Retina (tissue), 1 donor: ENCODE measurements around the gene GAB2.
A peak's percentile ranks its signal among the peaks of the same experiment; 100 is the strongest.

Source experiments
- DNase-seq: peaks from one replicate; pipeline ENCODE4 v3.0.0-alpha.2; 2016

Gene GAB2

GRCh38 chr11:78399136-78399535 is 18.5 kb downstream of the GAB2 start:
- no peak for DNase-seq

GRCh38 chr11:78398715-78399114 is 18.9 kb downstream of the GAB2 start:
- DNase-seq, result no peak

- no peak for DNase-seq
These were observed 20.2 kb downstream of the GAB2 start for GRCh38 chr11:78397398-78397797.

GRCh38 chr11:78395597-78395996 is 22.0 kb downstream of the GAB2 start:
- DNase-seq, result no peak

- DNase-seq, result no peak
These were observed 24.8 kb downstream of the GAB2 start for GRCh38 chr11:78392854-78393253.

- no peak for DNase-seq
These were observed 26.2 kb downstream of the GAB2 start for GRCh38 chr11:78391424-78391823.

GRCh38 chr11:78390809-78391208 is 26.8 kb downstream of the GAB2 start:
- DNase-seq, result no peak

- no peak for DNase-seq
These were observed 31.2 kb downstream of the GAB2 start for GRCh38 chr11:78386215-78386941.

GRCh38 chr11:78385205-78385604 is 32.4 kb downstream of the GAB2 start:
- DNase-seq, result no peak

GRCh38 chr11:78384231-78384630 is 33.4 kb downstream of the GAB2 start:
- DNase-seq, result no peak

- no peak for DNase-seq
These were observed 35.8 kb downstream of the GAB2 start for GRCh38 chr11:78381865-78382264.

GRCh38 chr11:78380615-78381051 is 37.0 kb downstream of the GAB2 start:
- no peak for DNase-seq

- DNase-seq, result no peak
These were observed 38.5 kb downstream of the GAB2 start for GRCh38 chr11:78379039-78379670.

- no peak for DNase-seq
These were observed 39.8 kb downstream of the GAB2 start for GRCh38 chr11:78377625-78378418.

- no peak for DNase-seq
These were observed 40.8 kb downstream of the GAB2 start for GRCh38 chr11:78376858-78377257.

GRCh38 chr11:78374917-78375316 is 42.7 kb downstream of the GAB2 start:
- DNase-seq, result no peak

GRCh38 chr11:78373689-78374088 is 43.9 kb downstream of the GAB2 start:
- no peak for DNase-seq

GRCh38 chr11:78372114-78372768 is 45.4 kb downstream of the GAB2 start:
- no peak for DNase-seq

GRCh38 chr11:78371221-78371891 is 46.3 kb downstream of the GAB2 start:
- DNase-seq, result peak; percentile 44

GRCh38 chr11:78370406-78371172 is 47.0 kb downstream of the GAB2 start:
- DNase-seq, result peak; percentile 36

GRCh38 chr11:78365381-78365792 is 52.2 kb downstream of the GAB2 start:
- peak; percentile 30 for DNase-seq
